ENCODE results near the gene ASPDH.

ASPDH gene

GRCh38 chr19:50465000-50465399, 48.7 kb downstream of the ASPDH start:
- no peaks in the 10 kb centered on the region for H3K4me1 ChIP-seq (ENCODE audit: control insufficient read depth in 1 of 2, insufficient read depth in 1 of 2, low read depth in 1 of 2, low read length in 1 of 2)
- H3K9me3 ChIP-seq: no peaks in the 10 kb centered on the region
- peaks cover 20% of the 10 kb centered on the region for H3K27me3 ChIP-seq
- no peak for TF ChIP-seq CTCF (IDR thresholded peaks at IDR 0.05)
- no peak overlapping the region for H3K27ac ChIP-seq
- H3K4me3 ChIP-seq (ENCODE audit: low read depth in 1 of 2, low read length in 1 of 2): no peak overlapping the region
- H3K36me3 ChIP-seq: no peaks in the 10 kb centered on the region

- Histone ChIP-seq H3K9me3 (no peaks in the 10 kb centered on the region), H3K27me3 (peaks cover 26% of the 10 kb centered on the region), H3K4me3 (ENCODE audit: low read depth in 1 of 2, low read length in 1 of 2) (no peak overlapping the region), H3K27ac (no peak overlapping the region), H3K4me1 (ENCODE audit: control insufficient read depth in 1 of 2, insufficient read depth in 1 of 2, low read depth in 1 of 2, low read length in 1 of 2) (no peaks in the 10 kb centered on the region), H3K36me3 (no peaks in the 10 kb centered on the region)
- TF ChIP-seq CTCF (IDR thresholded peaks at IDR 0.05): no peak
Observed at GRCh38 chr19:50464348-50464747, 49.4 kb downstream of the ASPDH start.

GRCh38 chr19:50462970-50463369, 50.7 kb downstream of the ASPDH start:
- no peak overlapping the region for H3K27ac ChIP-seq
- H3K36me3 ChIP-seq: no peaks in the 10 kb centered on the region
- peaks cover 40% of the 10 kb centered on the region for H3K27me3 ChIP-seq
- no peak overlapping the region for H3K4me3 ChIP-seq (ENCODE audit: low read depth in 1 of 2, low read length in 1 of 2)
- no peak for TF ChIP-seq CTCF (IDR thresholded peaks at IDR 0.05)
- H3K4me1 ChIP-seq (ENCODE audit: control insufficient read depth in 1 of 2, insufficient read depth in 1 of 2, low read depth in 1 of 2, low read length in 1 of 2): no peaks in the 10 kb centered on the region
- no peaks in the 10 kb centered on the region for H3K9me3 ChIP-seq

Data from neutrophil (primary cell).